Testis (tissue), 3 donors: ENCODE measurements around the gene SRPK1. TPM values are rescaled to one million over a fixed set of nuclear protein-coding genes. Genes with fewer than 3 reads are reported as not detected.

Experiments
- DNase-seq: peaks from one replicate; pipeline ENCODE4 v3.0.0-alpha.2; 2019
- H3K27ac ChIP-seq, 2 donors: fragments of 200-600 bp; sonication (generic); one replicate each; pipeline ENCODE4 v1.5.1; 2019
- H3K27me3 ChIP-seq: fragments of 200-600 bp; sonication (generic); one replicate; pipeline ENCODE4 v1.5.1; 2019
- H3K36me3 ChIP-seq: fragments of 200-600 bp; sonication (generic); one replicate; pipeline ENCODE4 v1.5.1; 2017; ENCODE audit warnings: low read depth; ENCODE audit errors: missing control alignments
- H3K4me1 ChIP-seq: fragments of 200-600 bp; sonication (generic); one replicate; pipeline ENCODE4 v1.5.1; 2019
- H3K4me3 ChIP-seq, 2 donors: fragments of 200-600 bp; sonication (generic); one replicate each; pipeline ENCODE4 v1.5.1; 2017 to 2019
- H3K9me3 ChIP-seq: fragments of 200-600 bp; sonication (generic); one replicate; pipeline ENCODE4 v1.5.1; 2017
- POLR2A ChIP-seq: fragments of 450-650 bp; IDR thresholded peaks from one replicate; pipeline ENCODE4 v1.6.1; 2017; ENCODE audit warnings: antibody characterized with exemption, mild to moderate bottlenecking, moderate library complexity
- WGBS, 2 donors: methylation state at CpG; one replicate each; pipeline ENCODE4 v1.1.5; 2018; 5-methylcytosine and 5-hydroxymethylcytosine counted together
- intact Hi-C: fragments of 100-400 bp; cut with DNase I; formaldehyde crosslinking; loops from one replicate; pipeline ENCODE4 v1.15.1; 2023; ENCODE audit warnings: low total_unique reads
- polyA plus RNA-seq: library from polyadenylated mRNA; stranded (reverse); fragments of 350-450 nt; fragmentation: Illumina TruSeq; extraction: RNeasy Lipid Tissue Mini Kit (QIAGEN cat#74804); gene quantifications from one replicate; pipeline ENCODE4 v1.2.3, GENCODE V29; 2014; ENCODE audit warnings: low read depth, low replicate concordance; ENCODE audit not compliant: insufficient read depth
- total RNA-seq, 2 donors: library from RNA; depleted of rRNA; stranded (reverse); fragments of >200 nt; gene quantifications; one replicate each; pipeline ENCODE4 v1.2.3, GENCODE V29; 2016
- TF ChIP-seq, protein P1 (sequence below), 3 experiments: fragments of 450-650 bp in 2 of 3; fragments of 200-600 bp in 1 of 3; sonication (generic) in 1 of 3; IDR thresholded peaks; one replicate each; pipeline ENCODE4 v1.5.1; 2016 to 2019; ENCODE audit warnings: antibody characterized with exemption in 3 of 3, mild to moderate bottlenecking in 2 of 3, moderate library complexity in 1 of 3

Gene SRPK1
- total and polyA plus RNA-seq, 3 donors from 2014 or later, result 77.3 to 86.3 (median 84.6) TPM

DNA sequence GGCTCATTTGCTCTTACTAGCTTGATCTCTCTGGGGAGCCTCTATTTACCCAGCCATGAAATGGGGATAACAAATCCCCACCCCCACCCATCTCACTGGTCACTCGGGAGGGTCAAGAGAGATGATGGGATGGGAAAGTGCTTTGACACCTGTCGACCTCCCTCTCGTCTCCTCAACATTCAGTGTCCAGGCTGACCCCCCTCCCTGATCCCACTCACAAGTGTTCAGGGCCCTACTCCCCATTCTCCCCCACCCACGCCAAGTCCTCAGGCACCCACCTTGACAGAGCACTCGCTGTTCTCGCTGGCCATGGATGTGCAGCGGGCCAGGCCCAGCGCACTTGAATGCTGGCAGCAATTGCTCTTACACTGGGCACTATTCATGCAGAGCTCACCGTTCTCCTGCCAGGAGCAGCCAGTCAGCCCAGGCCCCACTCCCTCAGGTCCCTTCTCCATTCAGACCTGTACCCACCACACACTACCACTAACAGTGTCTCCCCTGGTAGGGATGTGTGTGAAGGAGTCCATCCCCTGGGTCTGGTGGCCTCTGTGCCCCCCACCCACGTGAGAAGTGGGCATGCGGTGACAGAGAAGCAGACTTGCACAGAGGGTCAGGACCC lies 125.3 kb downstream of the SRPK1 start:
- Histone ChIP-seq H3K27ac (no peak overlapping the region), H3K36me3 (no peaks in the 10 kb centered on the region), H3K4me1 (no peaks in the 10 kb centered on the region), H3K9me3 (no peaks in the 10 kb centered on the region), H3K27me3 (no peaks in the 10 kb centered on the region), H3K4me3 (no peak overlapping the region)
- 92 to 94% methylated on average over 11 of the region's 11 CpGs for WGBS, 2 donors
- intact Hi-C loops, result no loop called here
- TF ChIP-seq, protein P1, sequence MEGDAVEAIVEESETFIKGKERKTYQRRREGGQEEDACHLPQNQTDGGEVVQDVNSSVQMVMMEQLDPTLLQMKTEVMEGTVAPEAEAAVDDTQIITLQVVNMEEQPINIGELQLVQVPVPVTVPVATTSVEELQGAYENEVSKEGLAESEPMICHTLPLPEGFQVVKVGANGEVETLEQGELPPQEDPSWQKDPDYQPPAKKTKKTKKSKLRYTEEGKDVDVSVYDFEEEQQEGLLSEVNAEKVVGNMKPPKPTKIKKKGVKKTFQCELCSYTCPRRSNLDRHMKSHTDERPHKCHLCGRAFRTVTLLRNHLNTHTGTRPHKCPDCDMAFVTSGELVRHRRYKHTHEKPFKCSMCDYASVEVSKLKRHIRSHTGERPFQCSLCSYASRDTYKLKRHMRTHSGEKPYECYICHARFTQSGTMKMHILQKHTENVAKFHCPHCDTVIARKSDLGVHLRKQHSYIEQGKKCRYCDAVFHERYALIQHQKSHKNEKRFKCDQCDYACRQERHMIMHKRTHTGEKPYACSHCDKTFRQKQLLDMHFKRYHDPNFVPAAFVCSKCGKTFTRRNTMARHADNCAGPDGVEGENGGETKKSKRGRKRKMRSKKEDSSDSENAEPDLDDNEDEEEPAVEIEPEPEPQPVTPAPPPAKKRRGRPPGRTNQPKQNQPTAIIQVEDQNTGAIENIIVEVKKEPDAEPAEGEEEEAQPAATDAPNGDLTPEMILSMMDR (IDR thresholded peaks at IDR 0.05), result no peak
- TF ChIP-seq POLR2A, result no peak
- no peak for DNase-seq

DNA sequence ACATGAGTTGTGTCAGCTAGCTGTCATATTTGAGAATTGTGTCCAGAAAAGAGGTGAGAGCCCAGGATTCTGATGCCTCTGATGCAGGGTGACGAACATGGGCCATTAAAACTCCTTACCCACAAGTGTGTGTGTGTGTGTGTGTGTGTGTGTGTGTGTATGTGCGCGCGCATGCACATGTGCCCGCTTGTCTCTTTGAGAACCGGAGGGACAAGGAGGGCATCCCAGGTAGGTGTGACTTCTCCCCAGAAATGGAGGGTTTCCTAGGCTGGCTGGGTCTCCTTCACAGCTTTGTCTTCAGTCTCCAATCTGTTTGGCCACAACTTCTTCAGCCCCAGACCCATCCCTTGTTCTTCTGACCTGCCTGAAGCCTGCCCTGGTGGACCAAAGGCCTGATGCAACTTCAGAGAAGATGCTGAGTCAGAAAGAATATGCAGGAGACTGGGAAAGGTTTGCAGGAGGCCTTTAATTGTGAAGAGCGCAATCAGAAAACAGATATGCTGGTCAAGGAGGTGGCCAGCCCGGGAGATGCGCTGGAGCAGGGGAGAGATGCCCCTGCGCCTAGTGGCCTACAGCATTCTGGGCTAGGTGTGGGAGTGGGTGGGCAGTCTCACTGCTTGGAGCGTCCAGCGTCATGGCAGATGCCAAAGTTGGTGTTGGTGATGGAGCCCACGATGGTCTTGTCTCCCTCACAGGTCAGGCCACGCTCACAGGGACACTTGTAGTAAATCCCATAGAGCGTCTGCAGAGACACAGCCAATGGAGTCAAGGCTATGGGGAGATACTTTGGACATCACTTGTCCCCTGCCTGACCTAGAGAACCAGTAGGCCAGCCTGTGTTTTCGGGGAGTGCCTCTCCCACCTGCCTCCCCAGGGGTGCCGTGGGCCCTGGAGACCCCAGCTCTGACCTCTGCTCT lies 126.1 kb downstream of the SRPK1 start:
- H3K9me3 ChIP-seq, result no peaks in the 10 kb centered on the region
- no peak overlapping the region for H3K4me3 ChIP-seq
- no peaks in the 10 kb centered on the region for H3K4me1 ChIP-seq
- no peak overlapping the region for H3K27ac ChIP-seq
- TF ChIP-seq, protein P1 (IDR thresholded peaks at IDR 0.05), result no peak
- no peak for TF ChIP-seq POLR2A
- 90 to 93% methylated on average over 17 of the region's 17 CpGs for WGBS, 2 donors
- H3K36me3 ChIP-seq, result no peaks in the 10 kb centered on the region
- H3K27me3 ChIP-seq, result no peaks in the 10 kb centered on the region
- intact Hi-C loops, result no loop called here
- DNase-seq, result no peak

DNA sequence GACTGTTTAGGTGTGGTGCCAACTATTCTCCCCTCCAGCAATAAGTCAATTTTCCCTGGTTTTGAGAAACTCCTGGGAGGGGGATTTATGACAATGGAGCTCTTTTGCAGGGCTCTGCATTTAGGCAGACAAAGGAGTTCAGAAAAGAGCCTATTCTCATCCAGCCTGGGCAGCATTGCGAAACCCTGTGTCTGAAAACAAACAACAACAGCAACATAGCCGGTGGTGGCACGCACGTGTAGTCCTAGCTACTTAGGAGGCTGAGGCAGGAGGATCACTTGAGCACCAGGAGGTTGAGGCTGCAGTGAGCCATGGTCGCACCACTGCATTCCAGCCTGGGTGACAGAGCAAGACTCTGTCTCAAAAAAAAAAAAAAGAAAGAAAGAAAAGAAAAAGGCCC lies 130.2 kb downstream of the SRPK1 start:
- no peak overlapping the region for H3K4me3 ChIP-seq
- no peaks in the 10 kb centered on the region for H3K9me3 ChIP-seq
- H3K36me3 ChIP-seq, result no peaks in the 10 kb centered on the region
- no peaks in the 10 kb centered on the region for H3K27me3 ChIP-seq
- no peaks in the 10 kb centered on the region for H3K4me1 ChIP-seq
- no peak overlapping the region for H3K27ac ChIP-seq
- DNase-seq, result no peak
- TF ChIP-seq POLR2A, result no peak
- TF ChIP-seq, protein P1 (IDR thresholded peaks at IDR 0.05), result no peak
- intact Hi-C loops, result no loop called here
- WGBS, 2 donors, result 84 to 85% methylated on average over 5 of the region's 5 CpGs

DNA sequence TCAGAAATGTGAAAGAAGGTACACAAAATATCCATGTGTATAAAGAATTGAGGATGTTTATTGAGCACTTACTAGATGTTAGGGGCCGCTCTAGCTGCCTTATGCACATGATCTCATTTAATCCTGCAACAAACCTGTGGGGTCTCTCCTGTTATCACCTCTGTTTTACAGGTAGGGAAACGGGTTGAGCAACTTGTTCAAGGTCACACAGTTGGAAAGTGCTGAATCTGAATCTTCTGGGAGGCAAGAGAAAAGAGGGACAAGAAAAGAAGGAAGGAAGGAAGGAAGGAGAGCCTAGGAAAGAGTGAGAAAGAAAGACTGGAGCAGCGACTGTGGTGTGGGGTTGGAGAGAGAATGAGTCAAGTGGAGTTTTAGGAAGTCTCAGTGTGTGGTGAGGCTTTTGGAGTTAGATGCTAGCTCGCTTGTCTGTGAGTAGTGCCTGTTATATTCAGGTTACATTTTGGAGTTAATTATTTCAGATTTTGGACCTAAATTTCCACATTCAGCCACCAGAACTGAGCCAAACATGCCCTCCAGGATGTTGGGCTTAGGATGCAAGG lies 132.4 kb downstream of the SRPK1 start:
- Histone ChIP-seq H3K4me3 (no peak overlapping the region), H3K9me3 (no peaks in the 10 kb centered on the region), H3K4me1 (no peaks in the 10 kb centered on the region), H3K27ac (no peak overlapping the region), H3K27me3 (no peaks in the 10 kb centered on the region), H3K36me3 (no peaks in the 10 kb centered on the region)
- TF ChIP-seq POLR2A, result no peak
- TF ChIP-seq, protein P1 (IDR thresholded peaks at IDR 0.05), result no peak
- DNase-seq, result no peak
- intact Hi-C loops, result no loop called here
- 68 to 69% methylated on average over 4 of the region's 4 CpGs for WGBS, 2 donors
